Measurements from ENCODE around the gene ROR1. TPM values are rescaled to one million over a fixed set of nuclear protein-coding genes. Genes with fewer than 3 reads are reported as not detected.

The ROR1 gene
- total and polyA plus RNA-seq, 10 of the 15 experiments (the other 5 are each of a cell fraction or from before 2014, with no cell fraction given) = 0.02 to 0.08 (median 0.05) TPM; not detected in 6

- intact Hi-C loops (cut with micrococcal nuclease; ENCODE audit: unreplicated experiment) = no loop called here
- ChIA-PET POLR2A (no interaction called here), CTCF (interaction anchor here (1.1 to 2.4 kb wide), 2 partner anchors 30 to 609 kb away, joined by 3 to 10 read pairs; no protein-coding TSS in a partner anchor), SMC1A (ENCODE audit: uncharacterized antibody, unreplicated experiment) (interaction anchor here (0.9 to 1.4 kb wide), 4 partner anchors 15 to 476 kb away, joined by 3 to 4 read pairs (median 3); no protein-coding TSS in a partner anchor), RAD21 (ENCODE audit: unreplicated experiment) (interaction anchor here (0.9 kb wide), 1 partner anchor 31 kb away, joined by 3 read pairs; no protein-coding TSS in a partner anchor)
- DNase-seq (ENCODE audit: low read depth, low spot score) (no peak), ATAC-seq (no peak), FAIRE-seq (no peak)
- H4K20me1 ChIP-seq (ENCODE audit: control insufficient read depth, insufficient read depth) = no peaks in the 10 kb centered on the region
- in situ Hi-C loops (cut with MboI) = no loop called here
- no peak overlapping the region for H3K4me3 ChIP-seq
- WGBS (ENCODE audit: insufficient coverage, insufficient replicate concordance, low lambda C conversion rate, missing lambda C conversion rate) = 0% methylated on average over 2 of the region's 2 CpGs
- no peak overlapping the region for H2AFZ ChIP-seq (ENCODE audit: control insufficient read depth, low read depth, low read length)
- H3K9me3 ChIP-seq (replicated peaks; ENCODE audit: control insufficient read depth, insufficient read depth, low read length) = no peaks in the 10 kb centered on the region; the same call in 2 of the 3 replicates
- H3K4me1 ChIP-seq (ENCODE audit: control insufficient read depth, insufficient read depth, low read length) = peaks cover 10% of the 10 kb centered on the region
- no peak overlapping the region for H3K9ac ChIP-seq (ENCODE audit: control insufficient read depth, insufficient read depth, low read length)
- BruUV-seq (replicated peaks) = no TSS peak
- no peaks in the 10 kb centered on the region for H3K27me3 ChIP-seq (replicated peaks in 1 of 2; ENCODE audit: control insufficient read depth in 2 of 2, insufficient read depth in 2 of 2, low read length in 1 of 2)
- H3K79me2 ChIP-seq (ENCODE audit: control insufficient read depth, insufficient read depth, low read length) = no peaks in the 10 kb centered on the region
- H3K36me3 ChIP-seq (ENCODE audit: control insufficient read depth in 2 of 2, insufficient read depth in 2 of 2, low read length in 1 of 2) = no peaks in the 10 kb centered on the region
- H3K4me2 ChIP-seq (ENCODE audit: control insufficient read depth, insufficient read depth) = no peak overlapping the region
- no peak overlapping the region for H3K27ac ChIP-seq (ENCODE audit: control insufficient read depth, insufficient read depth)
- no peak for TF ChIP-seq POLR2A (IDR thresholded peaks at IDR 0.05; ENCODE audit: low read depth, low read length)
- TF ChIP-seq, protein P1, sequence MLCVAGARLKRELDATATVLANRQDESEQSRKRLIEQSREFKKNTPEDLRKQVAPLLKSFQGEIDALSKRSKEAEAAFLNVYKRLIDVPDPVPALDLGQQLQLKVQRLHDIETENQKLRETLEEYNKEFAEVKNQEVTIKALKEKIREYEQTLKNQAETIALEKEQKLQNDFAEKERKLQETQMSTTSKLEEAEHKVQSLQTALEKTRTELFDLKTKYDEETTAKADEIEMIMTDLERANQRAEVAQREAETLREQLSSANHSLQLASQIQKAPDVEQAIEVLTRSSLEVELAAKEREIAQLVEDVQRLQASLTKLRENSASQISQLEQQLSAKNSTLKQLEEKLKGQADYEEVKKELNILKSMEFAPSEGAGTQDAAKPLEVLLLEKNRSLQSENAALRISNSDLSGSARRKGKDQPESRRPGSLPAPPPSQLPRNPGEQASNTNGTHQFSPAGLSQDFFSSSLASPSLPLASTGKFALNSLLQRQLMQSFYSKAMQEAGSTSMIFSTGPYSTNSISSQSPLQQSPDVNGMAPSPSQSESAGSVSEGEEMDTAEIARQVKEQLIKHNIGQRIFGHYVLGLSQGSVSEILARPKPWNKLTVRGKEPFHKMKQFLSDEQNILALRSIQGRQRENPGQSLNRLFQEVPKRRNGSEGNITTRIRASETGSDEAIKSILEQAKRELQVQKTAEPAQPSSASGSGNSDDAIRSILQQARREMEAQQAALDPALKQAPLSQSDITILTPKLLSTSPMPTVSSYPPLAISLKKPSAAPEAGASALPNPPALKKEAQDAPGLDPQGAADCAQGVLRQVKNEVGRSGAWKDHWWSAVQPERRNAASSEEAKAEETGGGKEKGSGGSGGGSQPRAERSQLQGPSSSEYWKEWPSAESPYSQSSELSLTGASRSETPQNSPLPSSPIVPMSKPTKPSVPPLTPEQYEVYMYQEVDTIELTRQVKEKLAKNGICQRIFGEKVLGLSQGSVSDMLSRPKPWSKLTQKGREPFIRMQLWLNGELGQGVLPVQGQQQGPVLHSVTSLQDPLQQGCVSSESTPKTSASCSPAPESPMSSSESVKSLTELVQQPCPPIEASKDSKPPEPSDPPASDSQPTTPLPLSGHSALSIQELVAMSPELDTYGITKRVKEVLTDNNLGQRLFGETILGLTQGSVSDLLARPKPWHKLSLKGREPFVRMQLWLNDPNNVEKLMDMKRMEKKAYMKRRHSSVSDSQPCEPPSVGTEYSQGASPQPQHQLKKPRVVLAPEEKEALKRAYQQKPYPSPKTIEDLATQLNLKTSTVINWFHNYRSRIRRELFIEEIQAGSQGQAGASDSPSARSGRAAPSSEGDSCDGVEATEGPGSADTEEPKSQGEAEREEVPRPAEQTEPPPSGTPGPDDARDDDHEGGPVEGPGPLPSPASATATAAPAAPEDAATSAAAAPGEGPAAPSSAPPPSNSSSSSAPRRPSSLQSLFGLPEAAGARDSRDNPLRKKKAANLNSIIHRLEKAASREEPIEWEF (IDR thresholded peaks at IDR 0.05; ENCODE audit: insufficient replicate concordance, low read depth, low read length) = no peak
- no peak for TF ChIP-seq ASH2L (IDR thresholded peaks at IDR 0.05; ENCODE audit: borderline replicate concordance, low read depth)
- TF ChIP-seq HDAC6 (IDR thresholded peaks at IDR 0.05; ENCODE audit: unreplicated experiment) = no peak
- TF ChIP-seq, protein P2, sequence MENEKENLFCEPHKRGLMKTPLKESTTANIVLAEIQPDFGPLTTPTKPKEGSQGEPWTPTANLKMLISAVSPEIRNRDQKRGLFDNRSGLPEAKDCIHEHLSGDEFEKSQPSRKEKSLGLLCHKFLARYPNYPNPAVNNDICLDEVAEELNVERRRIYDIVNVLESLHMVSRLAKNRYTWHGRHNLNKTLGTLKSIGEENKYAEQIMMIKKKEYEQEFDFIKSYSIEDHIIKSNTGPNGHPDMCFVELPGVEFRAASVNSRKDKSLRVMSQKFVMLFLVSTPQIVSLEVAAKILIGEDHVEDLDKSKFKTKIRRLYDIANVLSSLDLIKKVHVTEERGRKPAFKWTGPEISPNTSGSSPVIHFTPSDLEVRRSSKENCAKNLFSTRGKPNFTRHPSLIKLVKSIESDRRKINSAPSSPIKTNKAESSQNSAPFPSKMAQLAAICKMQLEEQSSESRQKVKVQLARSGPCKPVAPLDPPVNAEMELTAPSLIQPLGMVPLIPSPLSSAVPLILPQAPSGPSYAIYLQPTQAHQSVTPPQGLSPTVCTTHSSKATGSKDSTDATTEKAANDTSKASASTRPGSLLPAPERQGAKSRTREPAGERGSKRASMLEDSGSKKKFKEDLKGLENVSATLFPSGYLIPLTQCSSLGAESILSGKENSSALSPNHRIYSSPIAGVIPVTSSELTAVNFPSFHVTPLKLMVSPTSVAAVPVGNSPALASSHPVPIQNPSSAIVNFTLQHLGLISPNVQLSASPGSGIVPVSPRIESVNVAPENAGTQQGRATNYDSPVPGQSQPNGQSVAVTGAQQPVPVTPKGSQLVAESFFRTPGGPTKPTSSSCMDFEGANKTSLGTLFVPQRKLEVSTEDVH (IDR thresholded peaks at IDR 0.05; ENCODE audit: low read depth, partially characterized antibody) = no peak
- TF ChIP-seq BRCA1 (IDR thresholded peaks at IDR 0.05; ENCODE audit: low read depth, low read length) = no peak
- no peak for TF ChIP-seq EED (IDR thresholded peaks at IDR 0.05; ENCODE audit: low read depth)
- TF ChIP-seq HCFC1 (IDR thresholded peaks at IDR 0.05; ENCODE audit: low read length) = no peak
- TF ChIP-seq RAD21 (IDR thresholded peaks at IDR 0.05; ENCODE audit: insufficient read depth, low read depth, low read length) = no peak
- TF ChIP-seq RBBP5 (conservative IDR thresholded peaks at IDR 0.05) = no peak
- TF ChIP-seq ZNF622 (IDR thresholded peaks at IDR 0.05) = no peak
- TF ChIP-seq, protein P3, sequence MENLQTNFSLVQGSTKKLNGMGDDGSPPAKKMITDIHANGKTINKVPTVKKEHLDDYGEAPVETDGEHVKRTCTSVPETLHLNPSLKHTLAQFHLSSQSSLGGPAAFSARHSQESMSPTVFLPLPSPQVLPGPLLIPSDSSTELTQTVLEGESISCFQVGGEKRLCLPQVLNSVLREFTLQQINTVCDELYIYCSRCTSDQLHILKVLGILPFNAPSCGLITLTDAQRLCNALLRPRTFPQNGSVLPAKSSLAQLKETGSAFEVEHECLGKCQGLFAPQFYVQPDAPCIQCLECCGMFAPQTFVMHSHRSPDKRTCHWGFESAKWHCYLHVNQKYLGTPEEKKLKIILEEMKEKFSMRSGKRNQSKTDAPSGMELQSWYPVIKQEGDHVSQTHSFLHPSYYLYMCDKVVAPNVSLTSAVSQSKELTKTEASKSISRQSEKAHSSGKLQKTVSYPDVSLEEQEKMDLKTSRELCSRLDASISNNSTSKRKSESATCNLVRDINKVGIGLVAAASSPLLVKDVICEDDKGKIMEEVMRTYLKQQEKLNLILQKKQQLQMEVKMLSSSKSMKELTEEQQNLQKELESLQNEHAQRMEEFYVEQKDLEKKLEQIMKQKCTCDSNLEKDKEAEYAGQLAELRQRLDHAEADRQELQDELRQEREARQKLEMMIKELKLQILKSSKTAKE (IDR thresholded peaks at IDR 0.05; ENCODE audit: low read depth, poor library complexity, severe bottlenecking) = no peak
- no peak for TF ChIP-seq ZNF24 (IDR thresholded peaks at IDR 0.05)
- no peak for TF ChIP-seq CEBPB (IDR thresholded peaks at IDR 0.05; ENCODE audit: borderline replicate concordance in 1 of 2, low read depth in 2 of 2, low read length in 2 of 2)
These were observed 393.4 kb downstream of the ROR1 start for GRCh38 chr1:64167176-64167575.
